EL (cell line): ENCODE measurements around the gene MFSD6.

Experiments used
- DNase-seq: peaks from one replicate; pipeline ENCODE4 v3.0.0-alpha.2; 2016

MFSD6 gene

DNA sequence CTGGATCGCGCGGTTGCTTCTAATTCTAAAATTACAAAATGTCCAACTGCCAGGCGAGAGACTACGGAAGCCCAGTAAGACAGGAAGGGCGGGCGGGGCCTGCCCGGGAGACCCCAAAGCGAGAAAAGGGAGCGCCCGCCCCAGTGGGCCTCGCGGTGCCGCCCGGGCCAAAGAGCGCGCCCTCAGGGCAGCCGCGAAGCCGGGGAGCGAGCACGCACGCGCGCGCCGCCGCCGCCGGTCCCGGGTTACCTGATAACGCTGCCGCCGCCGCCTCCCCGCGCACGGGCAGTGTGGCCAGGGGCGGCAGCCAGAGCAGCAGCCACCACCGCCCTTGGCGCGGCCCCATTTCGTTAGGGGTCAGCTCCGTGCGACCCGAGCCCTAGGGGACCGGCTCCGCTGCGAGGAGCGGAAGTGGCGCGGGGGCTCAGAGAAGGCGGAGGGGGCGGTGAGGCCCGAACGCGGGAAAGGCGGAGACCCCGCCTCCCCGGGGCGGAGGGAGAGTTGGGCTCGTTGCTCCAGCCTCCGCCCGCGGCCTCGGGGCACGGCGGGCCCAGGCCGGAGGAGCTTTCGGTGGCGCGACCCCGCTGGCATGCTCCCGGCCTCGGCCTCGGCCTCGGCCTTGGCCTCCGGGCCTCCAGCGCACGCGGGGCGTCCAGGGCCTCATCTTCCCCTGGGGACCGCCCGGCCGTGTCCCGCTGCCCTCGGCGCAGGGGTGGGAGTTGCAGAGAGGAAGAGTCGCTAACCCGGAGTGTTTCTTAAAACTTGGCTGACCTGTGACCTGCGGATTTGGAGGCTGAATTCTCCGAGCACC is 126.4 kb downstream of the MFSD6 start, which contains the start of gene NEMP2:
TSS of gene NEMP2 (minus strand) at position 413 of the 811 bp plus-strand sequence. CDS start at position 346, 67 bp downstream.
- DNase-seq: peak; percentile 86

DNA sequence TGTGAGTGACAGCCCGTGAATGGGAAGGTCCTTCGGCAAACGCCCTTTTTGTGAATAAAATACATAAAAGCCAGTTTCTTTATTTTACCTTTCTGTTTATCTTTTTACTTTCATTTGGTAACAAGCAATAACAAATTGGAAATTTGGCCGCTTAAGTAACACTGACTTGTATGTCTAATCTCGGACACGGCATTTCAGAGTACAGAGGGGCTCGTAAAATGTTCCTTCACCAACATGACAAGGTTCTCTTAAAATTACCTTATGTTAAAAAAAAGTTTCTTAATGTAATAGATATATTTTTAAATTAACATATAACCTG is 126.9 kb downstream of the MFSD6 start:
- no peak for DNase-seq

DNA sequence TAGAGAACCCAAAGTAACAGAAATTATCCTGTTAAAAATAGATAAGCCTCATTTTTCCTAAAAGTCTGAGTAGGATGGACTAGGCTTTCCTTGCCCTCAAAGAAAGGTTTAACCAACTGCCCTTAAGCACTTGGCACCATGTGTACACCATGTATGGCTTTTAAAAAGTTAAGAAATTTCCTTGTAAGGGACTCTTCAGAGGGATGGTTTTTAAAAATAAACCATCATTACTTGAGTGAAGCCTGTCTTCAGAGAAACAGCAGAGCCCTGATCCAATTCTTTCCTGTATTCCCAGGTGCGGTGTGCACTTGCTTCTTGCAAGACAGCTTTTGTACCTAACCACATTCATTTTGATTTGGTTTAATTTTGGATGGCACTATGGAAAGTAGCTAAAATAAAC is 127.4 kb downstream of the MFSD6 start:
- no peak for DNase-seq

DNA sequence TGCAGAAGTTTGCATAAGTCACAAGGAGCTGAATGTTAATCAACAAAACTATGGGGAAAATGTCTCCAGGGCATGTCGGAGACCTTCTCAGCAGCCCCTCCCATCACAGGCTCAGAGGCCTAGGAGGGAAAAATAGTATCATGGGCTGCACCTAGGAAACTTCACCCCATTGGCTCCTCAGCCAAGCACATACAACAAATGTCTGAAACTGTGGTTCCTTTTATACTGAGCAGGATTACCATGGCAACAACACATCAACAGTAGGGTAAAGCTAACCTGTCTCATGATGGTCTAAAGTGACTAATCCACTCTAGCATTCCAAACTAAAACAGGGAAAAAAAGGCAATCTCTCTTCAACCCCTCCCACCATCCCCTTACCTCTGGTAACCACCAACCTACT is 129.6 kb downstream of the MFSD6 start:
- no peak for DNase-seq

DNA sequence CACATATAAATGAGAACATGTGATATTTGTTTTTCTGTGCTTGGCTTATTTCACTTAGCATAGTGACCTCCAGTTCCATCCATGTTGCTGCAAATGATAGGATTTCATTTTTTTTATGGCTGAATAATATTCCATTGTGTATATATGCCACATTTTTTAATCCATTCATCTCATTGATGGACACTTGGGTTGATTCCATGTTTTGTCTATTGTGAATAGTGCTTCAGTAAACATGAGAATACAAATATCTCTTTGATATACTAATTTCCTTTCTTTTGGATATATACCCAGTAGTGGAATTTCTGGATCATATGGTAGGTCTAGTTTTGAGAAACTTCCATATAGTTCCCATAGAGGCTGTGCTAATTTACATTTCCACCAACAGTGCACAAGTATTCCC is 130.0 kb downstream of the MFSD6 start:
- DNase-seq: no peak

DNA sequence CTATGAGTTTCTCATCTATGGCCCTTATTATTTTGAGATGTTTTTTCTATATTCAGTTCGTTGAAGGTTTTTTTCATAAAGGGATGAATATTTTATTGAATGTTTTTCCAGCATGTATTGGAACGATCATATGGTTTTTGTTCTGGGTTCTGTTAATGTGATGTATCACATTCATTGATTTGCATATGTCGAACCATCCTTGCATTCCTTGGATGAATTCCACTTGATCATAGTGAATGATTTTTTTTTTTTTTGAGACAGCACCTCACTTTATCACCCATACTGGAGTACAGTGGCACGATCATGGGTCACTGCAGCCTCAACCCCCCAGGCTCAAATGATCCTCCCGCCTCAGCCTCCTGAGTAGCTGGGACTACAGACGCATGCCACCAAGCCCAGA is 131.9 kb downstream of the MFSD6 start:
- no peak for DNase-seq

DNA sequence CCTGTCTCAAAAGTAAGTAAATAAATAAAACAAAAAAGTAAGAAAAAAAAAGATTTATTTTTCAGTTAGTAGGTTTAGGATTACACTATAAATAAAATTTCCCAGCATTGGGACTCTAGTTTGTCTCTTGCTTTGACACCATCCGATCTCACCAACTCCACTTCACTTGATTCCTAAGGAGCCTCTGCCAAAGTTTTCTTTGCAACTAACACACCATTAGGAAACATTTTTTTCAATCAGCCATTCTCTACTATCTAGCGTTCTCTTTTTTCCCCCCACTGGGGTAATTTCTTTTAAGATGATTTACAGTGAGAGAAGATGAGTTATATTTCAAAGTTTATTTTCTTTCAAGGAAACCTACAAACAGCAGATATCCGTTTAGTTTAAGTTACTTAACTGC is 136.9 kb downstream of the MFSD6 start:
- no peak for DNase-seq

DNA sequence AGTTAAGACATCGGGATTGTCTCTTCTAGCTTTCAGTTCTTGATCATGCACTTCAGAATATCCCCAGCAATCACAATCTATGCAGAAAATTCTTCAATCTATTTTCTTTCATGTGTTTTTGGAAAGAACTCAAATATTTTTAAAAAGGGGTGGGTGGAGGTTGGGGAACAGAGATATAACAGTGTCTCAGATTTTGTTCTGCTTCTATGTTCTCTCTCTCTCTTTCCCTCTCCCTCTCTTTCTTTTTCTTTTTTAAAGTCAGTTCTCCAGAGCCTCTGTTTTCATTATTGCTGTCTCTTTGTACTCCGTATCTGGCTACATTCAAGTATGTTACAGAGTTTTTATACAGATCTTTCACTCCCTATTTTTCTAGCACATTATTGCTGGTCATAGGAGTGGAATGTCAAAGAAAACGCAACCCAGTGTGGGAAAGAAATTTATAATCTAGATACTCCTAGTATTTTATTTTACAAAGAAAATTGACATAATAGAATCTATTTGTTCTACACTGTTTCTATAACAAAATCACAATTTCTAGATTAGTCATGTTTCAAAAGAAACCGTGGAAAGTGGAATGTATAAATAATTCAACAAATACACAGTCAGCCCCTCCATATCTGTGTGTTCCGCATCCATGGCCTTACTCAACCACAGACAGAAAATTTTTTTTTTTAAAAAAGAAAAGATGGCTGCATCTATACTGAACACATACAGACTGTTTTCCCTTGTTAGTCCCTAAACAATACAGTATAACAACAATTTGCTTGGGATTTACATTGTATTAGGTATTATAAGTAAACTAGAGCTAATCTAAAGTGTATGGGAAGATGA is 137.6 kb downstream of the MFSD6 start:
- DNase-seq: no peak

DNA sequence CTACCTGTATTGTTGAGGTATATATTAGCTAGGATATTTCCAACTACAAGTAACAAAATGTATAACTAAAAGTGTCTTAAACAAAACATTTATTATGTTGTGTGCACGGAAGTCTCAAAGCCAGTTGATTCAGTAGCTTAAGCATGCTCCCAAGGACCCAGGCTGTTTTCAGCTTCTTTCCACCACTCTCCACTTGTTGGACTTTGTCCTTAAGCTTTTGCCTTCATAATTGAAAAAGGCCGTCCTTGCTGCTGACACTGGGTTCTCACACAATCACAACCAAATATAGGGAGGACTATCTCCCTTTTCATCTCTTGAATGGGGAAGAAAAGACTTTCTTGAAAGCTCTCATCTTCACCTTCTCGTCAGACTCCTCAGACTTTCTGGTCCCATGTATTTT is 138.6 kb downstream of the MFSD6 start:
- DNase-seq: no peak

DNA sequence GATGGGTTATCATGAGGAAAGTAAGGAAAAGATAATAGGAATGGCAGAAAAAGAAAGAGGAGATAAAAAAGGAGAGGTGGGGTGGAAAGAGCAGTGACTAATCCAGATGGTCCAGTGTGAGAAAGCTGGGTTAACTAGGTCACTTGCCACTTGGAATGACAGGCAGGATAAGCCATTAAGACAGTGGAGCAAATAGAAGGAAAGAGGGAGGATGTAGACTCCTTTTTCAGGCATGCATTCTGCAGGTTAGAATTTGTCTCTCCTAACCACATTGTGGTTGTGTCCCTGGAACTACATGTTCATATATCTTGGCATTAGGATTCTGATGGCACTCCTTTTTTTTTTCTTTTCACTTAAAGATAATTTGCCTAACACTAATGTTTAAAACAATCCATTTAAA is 139.7 kb downstream of the MFSD6 start:
- no peak for DNase-seq

DNA sequence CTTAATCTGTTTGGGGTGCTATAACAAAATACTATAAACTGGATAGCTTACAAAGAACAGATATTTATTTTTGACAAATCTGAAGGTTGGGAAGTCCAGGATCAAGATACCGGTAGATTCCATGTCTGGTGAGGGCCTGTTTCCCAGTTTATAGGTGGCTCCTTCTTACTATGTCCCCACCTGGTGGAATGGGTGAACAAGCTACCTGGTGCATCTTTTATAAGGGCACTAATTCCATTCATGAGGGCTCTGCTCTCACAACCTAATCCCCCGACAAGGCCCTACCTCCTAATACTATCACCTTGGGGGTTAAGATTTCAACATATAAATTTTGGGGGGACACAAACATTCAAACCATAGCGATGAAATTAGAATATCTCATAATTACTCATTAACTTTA is 142.0 kb downstream of the MFSD6 start:
- DNase-seq: no peak
